ENCODE data around the gene ZNF266. TPM values are rescaled to one million over a fixed set of nuclear protein-coding genes. Genes with fewer than 3 reads are reported as not detected.

ZNF266 gene
- total RNA-seq, 6 experiments from 2014 or later = 6.3 to 7.8 (median 7.0) TPM

DNA sequence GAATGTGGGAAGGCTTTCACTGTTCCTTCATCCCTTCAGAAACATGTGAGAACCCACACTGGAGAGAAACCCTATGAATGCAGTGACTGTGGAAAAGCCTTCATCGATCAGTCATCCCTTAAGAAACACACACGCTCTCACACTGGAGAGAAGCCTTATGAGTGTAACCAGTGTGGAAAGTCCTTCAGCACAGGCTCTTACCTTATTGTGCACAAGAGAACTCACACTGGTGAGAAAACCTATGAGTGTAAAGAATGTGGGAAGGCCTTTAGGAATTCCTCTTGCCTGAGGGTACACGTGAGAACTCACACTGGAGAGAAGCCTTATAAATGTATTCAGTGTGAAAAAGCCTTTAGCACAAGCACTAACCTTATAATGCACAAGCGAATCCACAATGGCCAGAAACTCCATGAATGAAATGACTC, 54.0 kb downstream of the ZNF266 start:
- DNase-seq = no peak
- Mint-ChIP-seq H3K27me3 (ENCODE audit: insufficient read depth) (no peaks in the 10 kb centered on the region), H3K27ac (no peak overlapping the region), H3K4me1 (ENCODE audit: low read depth) (no peaks in the 10 kb centered on the region), H3K36me3 (ENCODE audit: low read depth) (peaks cover 88% of the 10 kb centered on the region), H3K9me3 (peaks cover 97% of the 10 kb centered on the region), H3K4me3 (no peak overlapping the region)
- TF ChIP-seq, protein P1, sequence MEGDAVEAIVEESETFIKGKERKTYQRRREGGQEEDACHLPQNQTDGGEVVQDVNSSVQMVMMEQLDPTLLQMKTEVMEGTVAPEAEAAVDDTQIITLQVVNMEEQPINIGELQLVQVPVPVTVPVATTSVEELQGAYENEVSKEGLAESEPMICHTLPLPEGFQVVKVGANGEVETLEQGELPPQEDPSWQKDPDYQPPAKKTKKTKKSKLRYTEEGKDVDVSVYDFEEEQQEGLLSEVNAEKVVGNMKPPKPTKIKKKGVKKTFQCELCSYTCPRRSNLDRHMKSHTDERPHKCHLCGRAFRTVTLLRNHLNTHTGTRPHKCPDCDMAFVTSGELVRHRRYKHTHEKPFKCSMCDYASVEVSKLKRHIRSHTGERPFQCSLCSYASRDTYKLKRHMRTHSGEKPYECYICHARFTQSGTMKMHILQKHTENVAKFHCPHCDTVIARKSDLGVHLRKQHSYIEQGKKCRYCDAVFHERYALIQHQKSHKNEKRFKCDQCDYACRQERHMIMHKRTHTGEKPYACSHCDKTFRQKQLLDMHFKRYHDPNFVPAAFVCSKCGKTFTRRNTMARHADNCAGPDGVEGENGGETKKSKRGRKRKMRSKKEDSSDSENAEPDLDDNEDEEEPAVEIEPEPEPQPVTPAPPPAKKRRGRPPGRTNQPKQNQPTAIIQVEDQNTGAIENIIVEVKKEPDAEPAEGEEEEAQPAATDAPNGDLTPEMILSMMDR (IDR thresholded peaks at IDR 0.05) = no peak

DNA sequence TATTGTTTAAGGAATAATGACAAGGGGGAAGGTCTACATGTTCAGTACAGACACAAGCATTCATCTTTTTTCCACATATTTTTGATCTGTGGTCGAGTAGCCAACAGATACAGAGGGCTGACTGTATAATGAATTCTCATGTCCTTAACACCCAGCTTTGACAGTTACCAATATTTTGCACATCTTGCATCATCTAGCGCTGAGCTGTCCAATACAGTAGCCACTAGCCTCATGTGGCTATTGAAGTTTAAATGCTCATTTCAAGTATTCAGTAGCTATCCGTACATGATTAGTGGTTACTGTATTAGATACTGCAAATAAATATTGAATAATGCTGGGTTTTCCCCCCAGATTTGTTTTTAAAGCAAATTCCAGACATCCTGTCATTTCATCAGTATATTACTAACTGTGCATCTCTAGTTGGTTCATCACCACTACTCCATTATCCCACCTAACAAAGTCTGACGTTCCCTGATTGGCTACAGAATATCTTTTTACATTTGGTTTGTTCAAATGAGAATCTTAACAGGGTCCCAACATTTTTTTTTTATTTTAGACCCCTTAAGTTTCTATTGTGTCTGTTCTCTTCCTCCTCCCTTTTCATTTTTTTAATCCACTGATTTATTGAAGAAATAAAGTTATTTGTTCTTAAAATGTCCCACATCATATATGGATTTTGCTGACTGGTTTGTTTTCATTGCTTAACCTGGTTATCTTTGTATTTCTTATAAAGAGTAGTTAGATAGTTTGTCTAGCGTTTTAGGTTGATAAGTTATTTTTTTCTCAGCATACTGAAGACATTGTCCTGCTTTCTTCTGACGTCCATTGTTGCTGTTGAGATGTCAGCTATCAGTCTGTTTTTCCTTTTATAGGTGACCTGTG, 64.4 kb downstream of the ZNF266 start:
- peaks cover 84% of the 10 kb centered on the region for H3K9me3 Mint-ChIP-seq
- H3K27me3 Mint-ChIP-seq (ENCODE audit: insufficient read depth) = peaks cover 2% of the 10 kb centered on the region; the same call in 1 of the 2 replicates
- H3K4me1 Mint-ChIP-seq (ENCODE audit: low read depth) = no peaks in the 10 kb centered on the region
- DNase-seq = no peak
- peaks cover 74% of the 10 kb centered on the region for H3K36me3 Mint-ChIP-seq (ENCODE audit: low read depth)
- no peak overlapping the region for H3K4me3 Mint-ChIP-seq
- TF ChIP-seq, protein P1 (IDR thresholded peaks at IDR 0.05) = no peak
- no peak overlapping the region for H3K27ac Mint-ChIP-seq

DNA sequence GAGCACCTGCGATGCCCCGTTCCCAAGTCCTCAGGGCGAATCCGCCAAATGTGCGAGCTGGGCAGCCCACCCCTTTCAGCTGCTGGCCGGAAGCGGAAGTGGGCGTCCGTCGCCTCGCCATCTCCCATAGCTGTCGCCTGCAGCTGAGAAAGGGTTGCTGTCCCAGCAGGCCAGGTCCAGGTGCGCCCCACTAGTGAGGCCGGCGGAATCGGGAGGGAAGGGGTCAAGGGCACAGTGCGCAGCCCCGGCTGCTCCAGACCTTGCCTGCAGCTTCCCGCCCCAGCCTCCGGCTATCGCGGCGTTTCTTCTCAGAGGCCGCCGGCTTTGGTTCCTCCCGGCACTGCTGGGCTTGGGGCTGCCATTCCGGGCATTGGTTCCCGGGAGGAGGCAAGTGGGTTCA, 72.5 kb downstream of the ZNF266 start, which contains the start of gene ZNF177:
TSS of gene ZNF177 (plus strand) at position 109 of the 400 bp plus-strand sequence. CDS start 15,299 bp downstream, outside the sequence.
- peaks cover 52% of the 10 kb centered on the region for H3K36me3 Mint-ChIP-seq (ENCODE audit: low read depth)
- TF ChIP-seq, protein P1 (IDR thresholded peaks at IDR 0.05) = no peak
- H3K27me3 Mint-ChIP-seq (ENCODE audit: insufficient read depth) = peaks cover 2% of the 10 kb centered on the region; the same call in 1 of the 2 replicates
- peak within 1 kb of the TSS; percentile 3; the same call in 1 of the 2 replicates for H3K4me3 Mint-ChIP-seq
- peaks cover 76% of the 10 kb centered on the region for H3K9me3 Mint-ChIP-seq
- H3K27ac Mint-ChIP-seq = no peak within 1 kb of the TSS
- H3K4me1 Mint-ChIP-seq (ENCODE audit: low read depth) = no peaks in the 10 kb centered on the region
- no peak for DNase-seq

Other genes with a start within 250 kb of the ZNF266 start
- gene OR7D4, start 216.0 kb downstream of the ZNF266 start, total RNA-seq (2021; fragmentation: NEBNext Ultra II Directional; extraction: Animal tissue kit (Norgen Biotek cat#: 25700)) = not detected
- not detected for gene OR7E24, start 184.6 kb downstream of the ZNF266 start, total RNA-seq (2021; fragmentation: NEBNext Ultra II Directional; extraction: Animal tissue kit (Norgen Biotek cat#: 25700))
- gene ZNF699, start 125.7 kb downstream of the ZNF266 start, total RNA-seq (2021; fragmentation: NEBNext Ultra II Directional; extraction: Animal tissue kit (Norgen Biotek cat#: 25700)) = 1 to 10 TPM; 5.5 to 7.1 (median 6.6) TPM
- gene ZNF559, start 111.4 kb downstream of the ZNF266 start, total RNA-seq (2021; fragmentation: NEBNext Ultra II Directional; extraction: Animal tissue kit (Norgen Biotek cat#: 25700)) = 10 to 100 TPM in 5 of 6 experiments, 1 to 10 TPM in 1; 9.2 to 13.8 (median 11.5) TPM
- gene ZNF177, start 72.6 kb downstream of the ZNF266 start, total RNA-seq (2021; fragmentation: NEBNext Ultra II Directional; extraction: Animal tissue kit (Norgen Biotek cat#: 25700)) = 1 to 10 TPM in 2 of 6 experiments, under 1 TPM in 4; 0.66 to 1.3 (median 0.91) TPM
- gene ZNF560, start 63.0 kb upstream of the ZNF266 start, total RNA-seq (2021; fragmentation: NEBNext Ultra II Directional; extraction: Animal tissue kit (Norgen Biotek cat#: 25700)) = under 1 TPM in 5 of 6 experiments, not detected in 1; 0.07 to 0.28 (median 0.14) TPM
- gene ZNF426, start 103.1 kb upstream of the ZNF266 start, total RNA-seq (2021; fragmentation: NEBNext Ultra II Directional; extraction: Animal tissue kit (Norgen Biotek cat#: 25700)) = 10 to 100 TPM; 12.7 to 15.7 (median 15.0) TPM
- gene ZNF121, start 148.9 kb upstream of the ZNF266 start, total RNA-seq (2021; fragmentation: NEBNext Ultra II Directional; extraction: Animal tissue kit (Norgen Biotek cat#: 25700)) = 10 to 100 TPM; 20.9 to 30.9 (median 23.9) TPM
- 10 to 100 TPM; 25.0 to 31.6 (median 26.3) TPM for gene ZNF561, start 185.7 kb upstream of the ZNF266 start, total RNA-seq (2021; fragmentation: NEBNext Ultra II Directional; extraction: Animal tissue kit (Norgen Biotek cat#: 25700))
- gene ZNF562, start 239.5 kb upstream of the ZNF266 start, total RNA-seq (2021; fragmentation: NEBNext Ultra II Directional; extraction: Animal tissue kit (Norgen Biotek cat#: 25700)) = 10 to 100 TPM; 15.3 to 21.9 (median 18.7) TPM

Measured in HFFc6 (cell line).